OCI-LY3 (cell line): Measurements from ENCODE around the gene RAB31.

Experiments used
- H2AFZ ChIP-seq: fragments of 200-600, 300-600 bp; shearing (Covaris generic); 2 replicates; pipeline ENCODE4 v1.6.0; 2014; ENCODE audit warnings: antibody characterized with exemption, low read depth, low read length
- H3K27ac ChIP-seq: fragments of 200-600, 300-600 bp; sonication (generic); 2 replicates; pipeline ENCODE4 v1.5.1; 2014; ENCODE audit warnings: mild to moderate bottlenecking, low read length, moderate library complexity, mixed read lengths
- H3K27me3 ChIP-seq: fragments of 200-600, 300-600 bp; sonication (generic); 2 replicates; pipeline ENCODE4 v1.6.1; 2014; ENCODE audit warnings: low read depth, low read length, mixed read lengths
- H3K36me3 ChIP-seq: fragments of 200-600, 300-600 bp; sonication (generic); replicated peaks from 2 replicates; pipeline ENCODE3; 2014; ENCODE audit warnings: low read depth, low read length, mixed read lengths
- H3K4me1 ChIP-seq: fragments of 300-600, 200-600 bp; sonication (generic); 2 replicates; pipeline ENCODE4 v1.6.1; 2014; ENCODE audit warnings: low read length, mixed read lengths
- H3K4me2 ChIP-seq: fragments of 200-600, 300-600 bp; sonication (generic); 2 replicates; pipeline ENCODE4 v1.6.1; 2014; ENCODE audit warnings: low read length, mixed read lengths
- H3K4me3 ChIP-seq: fragments of 300-600, 200-600 bp; sonication (generic); 2 replicates; pipeline ENCODE4 v1.5.1; 2014; ENCODE audit warnings: antibody characterized with exemption, mild to moderate bottlenecking, low read length, moderate library complexity
- H3K79me2 ChIP-seq: fragments of 300-600, 200-600 bp; shearing (Covaris generic); 2 replicates; pipeline ENCODE4 v1.6.1; 2014; ENCODE audit warnings: mild to moderate bottlenecking, low read length, mixed read lengths
- H3K9ac ChIP-seq: fragments of 300-600, 200-600 bp; shearing (Covaris generic); 2 replicates; pipeline ENCODE4 v1.6.0; 2014; ENCODE audit warnings: mild to moderate bottlenecking, low read length, moderate library complexity
- H3K9me3 ChIP-seq: fragments of 200-600, 300-600 bp; shearing (Covaris generic); 2 replicates; pipeline ENCODE4 v1.6.1; 2014; ENCODE audit warnings: low read length, mixed read lengths; ENCODE audit not compliant: insufficient read depth
- H4K20me1 ChIP-seq: fragments of 200-600, 300-600 bp; sonication (generic); 2 replicates; pipeline ENCODE4 v1.6.1; 2016; ENCODE audit warnings: low read length, mixed read lengths; ENCODE audit not compliant: insufficient read depth
- EZH2phosphoT487 ChIP-seq: fragments of 200-600 bp; shearing (Covaris generic); IDR thresholded peaks from 2 replicates; pipeline ENCODE4 v1.6.1; 2018; ENCODE audit warnings: antibody characterized with exemption, mixed run types, low read depth
- TF ChIP-seq, protein P1 (sequence below): fragments of 200-600, 300-600 bp; sonication (generic); IDR thresholded peaks from 2 replicates; pipeline ENCODE4 v1.5.1; 2014; ENCODE audit warnings: antibody characterized with exemption, low read length, low read depth

The RAB31 gene

DNA sequence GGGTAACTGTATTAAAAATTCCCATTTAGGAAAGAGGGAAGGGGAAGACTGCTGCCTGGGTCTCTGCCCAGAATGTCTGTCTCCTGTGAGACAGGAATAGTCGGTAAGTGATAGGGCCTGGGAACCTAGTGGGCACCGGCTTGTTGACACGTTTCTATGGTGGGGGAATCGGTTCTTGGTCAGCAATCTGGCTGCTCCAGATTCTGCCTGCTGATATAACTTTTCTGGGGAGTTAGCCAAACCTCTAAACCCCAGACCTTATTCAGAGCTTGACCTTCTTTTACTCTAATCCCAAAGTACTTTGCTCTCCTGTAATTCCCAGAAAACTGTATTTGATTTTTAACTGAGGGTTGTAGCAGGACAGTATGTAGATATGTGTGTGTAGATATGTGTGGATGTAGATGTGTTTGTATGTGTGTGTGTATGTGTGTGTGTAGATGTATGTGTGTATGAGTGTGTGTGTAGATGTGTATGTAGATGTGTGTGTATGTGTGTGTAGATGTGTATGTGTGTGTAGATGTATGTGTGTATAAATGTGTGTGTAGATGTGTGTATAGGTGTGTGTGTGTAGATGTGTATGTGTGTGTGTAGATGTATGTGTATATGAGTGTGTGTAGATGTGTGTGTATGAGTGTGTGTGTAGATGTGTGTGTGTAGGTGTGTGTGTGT is 115.8 kb downstream of the RAB31 start:
- no peak overlapping the region for H2AFZ ChIP-seq
- H3K27ac ChIP-seq: no peak overlapping the region
- 0 out of 2 replicates have a peak, but pooled peaks cover 3% of the 10 kb centered on the region for H3K4me1 ChIP-seq

DNA sequence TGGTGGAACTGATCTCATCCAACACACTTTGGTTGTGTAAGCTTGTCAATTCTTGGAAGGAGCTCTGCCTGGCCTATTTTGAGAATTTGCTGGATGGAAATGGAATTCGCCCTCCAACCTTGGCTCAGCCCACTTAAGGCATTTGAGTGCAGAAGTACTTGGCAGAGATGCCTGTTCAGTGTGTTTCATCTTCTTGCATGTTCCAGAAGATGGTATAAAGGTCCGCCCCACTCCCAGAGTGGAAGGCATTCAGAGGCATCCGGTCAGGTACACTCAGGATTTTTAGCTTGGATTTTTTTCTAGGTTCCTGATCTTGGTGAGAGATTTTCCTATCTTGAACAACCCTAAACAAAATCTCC is 116.4 kb downstream of the RAB31 start:
- Histone ChIP-seq H3K27me3 (no peaks in the 10 kb centered on the region), H4K20me1 (no peaks in the 10 kb centered on the region), H3K4me3 (no peak overlapping the region), H3K4me2 (no peak overlapping the region), H3K4me1 (0 out of 2 replicates have a peak, but pooled peaks cover 3% of the 10 kb centered on the region), H3K36me3 (no peaks in the 10 kb centered on the region), H3K79me2 (no peaks in the 10 kb centered on the region), H2AFZ (no peak overlapping the region), H3K9me3 (no peaks in the 10 kb centered on the region), H3K9ac (no peak overlapping the region), H3K27ac (no peak overlapping the region)
- TF ChIP-seq, protein P1, sequence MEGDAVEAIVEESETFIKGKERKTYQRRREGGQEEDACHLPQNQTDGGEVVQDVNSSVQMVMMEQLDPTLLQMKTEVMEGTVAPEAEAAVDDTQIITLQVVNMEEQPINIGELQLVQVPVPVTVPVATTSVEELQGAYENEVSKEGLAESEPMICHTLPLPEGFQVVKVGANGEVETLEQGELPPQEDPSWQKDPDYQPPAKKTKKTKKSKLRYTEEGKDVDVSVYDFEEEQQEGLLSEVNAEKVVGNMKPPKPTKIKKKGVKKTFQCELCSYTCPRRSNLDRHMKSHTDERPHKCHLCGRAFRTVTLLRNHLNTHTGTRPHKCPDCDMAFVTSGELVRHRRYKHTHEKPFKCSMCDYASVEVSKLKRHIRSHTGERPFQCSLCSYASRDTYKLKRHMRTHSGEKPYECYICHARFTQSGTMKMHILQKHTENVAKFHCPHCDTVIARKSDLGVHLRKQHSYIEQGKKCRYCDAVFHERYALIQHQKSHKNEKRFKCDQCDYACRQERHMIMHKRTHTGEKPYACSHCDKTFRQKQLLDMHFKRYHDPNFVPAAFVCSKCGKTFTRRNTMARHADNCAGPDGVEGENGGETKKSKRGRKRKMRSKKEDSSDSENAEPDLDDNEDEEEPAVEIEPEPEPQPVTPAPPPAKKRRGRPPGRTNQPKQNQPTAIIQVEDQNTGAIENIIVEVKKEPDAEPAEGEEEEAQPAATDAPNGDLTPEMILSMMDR: no peak
- no peak for TF ChIP-seq EZH2phosphoT487

More for the DNA sequence above, 115.8 kb downstream of the RAB31 start:
- H4K20me1 ChIP-seq: no peaks in the 10 kb centered on the region
- H3K4me2 ChIP-seq: no peak overlapping the region
- H3K27me3 ChIP-seq: no peaks in the 10 kb centered on the region
- H3K36me3 ChIP-seq: no peaks in the 10 kb centered on the region
- TF ChIP-seq EZH2phosphoT487: no peak
- TF ChIP-seq, protein P1: no peak
- no peak overlapping the region for H3K9ac ChIP-seq
- H3K79me2 ChIP-seq: no peaks in the 10 kb centered on the region
- no peak overlapping the region for H3K4me3 ChIP-seq
- H3K9me3 ChIP-seq: no peaks in the 10 kb centered on the region

DNA sequence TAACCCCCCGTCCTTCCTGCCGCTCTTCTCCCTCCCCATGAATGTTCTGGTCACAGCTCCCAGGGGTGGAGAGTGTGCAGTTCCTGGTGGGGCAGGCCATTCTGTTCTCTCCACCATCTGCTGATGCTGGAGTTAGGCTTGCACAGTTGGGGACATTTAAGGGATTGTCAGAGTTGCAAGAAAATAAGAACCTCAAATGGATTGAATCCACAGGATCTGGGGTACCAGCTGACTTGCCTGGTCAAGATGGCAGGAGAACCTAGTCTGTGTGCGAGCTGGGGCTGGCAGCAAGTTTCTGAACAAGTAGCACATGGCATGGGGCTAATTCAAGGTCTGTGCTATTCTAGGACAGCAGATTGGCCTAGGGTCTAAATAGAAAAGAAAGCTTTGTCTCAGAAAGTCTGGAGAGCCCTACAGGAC is 116.9 kb downstream of the RAB31 start:
- H4K20me1 ChIP-seq: no peaks in the 10 kb centered on the region
- H3K79me2 ChIP-seq: no peaks in the 10 kb centered on the region
- 0 out of 2 replicates have a peak, but pooled peaks cover 3% of the 10 kb centered on the region for H3K4me1 ChIP-seq
- no peaks in the 10 kb centered on the region for H3K9me3 ChIP-seq
- H2AFZ ChIP-seq: no peak overlapping the region
- no peaks in the 10 kb centered on the region for H3K36me3 ChIP-seq
- no peak overlapping the region for H3K4me2 ChIP-seq
- no peak overlapping the region for H3K4me3 ChIP-seq
- no peak overlapping the region for H3K9ac ChIP-seq
- no peaks in the 10 kb centered on the region for H3K27me3 ChIP-seq
- TF ChIP-seq, protein P1: no peak
- TF ChIP-seq EZH2phosphoT487: no peak
- no peak overlapping the region for H3K27ac ChIP-seq

DNA sequence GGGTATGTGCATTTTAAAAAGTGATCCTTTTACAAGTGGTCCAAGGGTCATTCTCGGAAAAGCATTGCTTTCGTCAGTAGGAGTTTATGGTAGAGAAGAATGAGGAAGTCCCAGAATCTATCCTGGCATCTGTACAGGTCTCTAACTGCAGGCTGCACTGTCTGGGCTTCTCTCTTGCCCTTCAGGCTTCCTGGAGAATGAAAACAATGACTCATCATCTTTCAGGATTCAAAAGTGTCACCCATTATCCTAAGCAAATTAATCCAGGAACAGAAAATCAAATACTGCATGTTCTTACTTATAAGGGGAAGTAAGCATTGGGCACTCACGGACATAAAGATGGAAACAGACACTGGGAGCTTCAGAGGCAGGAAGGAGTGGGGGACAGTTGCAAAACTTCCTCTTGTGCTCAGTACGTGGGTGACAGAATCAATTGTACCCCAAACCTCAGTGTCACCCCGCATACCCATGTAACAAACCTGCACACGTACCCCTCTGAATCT is 117.5 kb downstream of the RAB31 start:
- no peak for TF ChIP-seq EZH2phosphoT487
- Histone ChIP-seq H3K36me3 (no peaks in the 10 kb centered on the region), H3K4me2 (no peak overlapping the region), H3K27me3 (no peaks in the 10 kb centered on the region), H4K20me1 (no peaks in the 10 kb centered on the region), H2AFZ (0 out of 2 replicates have a peak overlapping the region, but pooled peaks have one; percentile 28), H3K27ac (no peak overlapping the region), H3K9ac (no peak overlapping the region), H3K9me3 (no peaks in the 10 kb centered on the region), H3K4me1 (0 out of 2 replicates have a peak, but pooled peaks cover 3% of the 10 kb centered on the region), H3K4me3 (no peak overlapping the region), H3K79me2 (no peaks in the 10 kb centered on the region)
